ENCODE results near the gene CASP8.
"Not testable (repeated sequence)": the region's sequence is repeated elsewhere in the genome, so short reads cannot be mapped to it uniquely, and the experiment has no call there.

CASP8 gene

GRCh38 chr2:201271917-201272316, 11.6 kb downstream of the CASP8 start:
- no peak for DNase-seq

- DNase-seq, result no peak
Observed at GRCh38 chr2:201273330-201273983, 13.1 kb downstream of the CASP8 start.

- DNase-seq, result no peak
Observed at GRCh38 chr2:201275069-201275468, 14.7 kb downstream of the CASP8 start.

- DNase-seq, result no peak
Observed at GRCh38 chr2:201275990-201276389, 15.7 kb downstream of the CASP8 start.

GRCh38 chr2:201276511-201276910, 16.2 kb downstream of the CASP8 start:
- DNase-seq, result no peak

- DNase-seq, result no peak
Observed at GRCh38 chr2:201279079-201279478, 18.7 kb downstream of the CASP8 start.

GRCh38 chr2:201280191-201281040, 20.1 kb downstream of the CASP8 start:
- DNase-seq, result no peak

GRCh38 chr2:201285499-201285898, 25.2 kb downstream of the CASP8 start:
- no peak for DNase-seq

GRCh38 chr2:201290457-201291148, 30.3 kb downstream of the CASP8 start:
- DNase-seq, result not testable (repeated sequence)

GRCh38 chr2:201298462-201299052, 38.2 kb downstream of the CASP8 start:
- no peak for DNase-seq

GRCh38 chr2:201299929-201300328, 39.6 kb downstream of the CASP8 start:
- DNase-seq, result not testable (repeated sequence)

- no peak for DNase-seq
Observed at GRCh38 chr2:201307876-201308275, 47.5 kb downstream of the CASP8 start.

GRCh38 chr2:201308914-201309313, 48.6 kb downstream of the CASP8 start:
- DNase-seq, result no peak

GRCh38 chr2:201313362-201313761, 53.0 kb downstream of the CASP8 start:
- no peak for DNase-seq

GRCh38 chr2:201319511-201319910, 59.2 kb downstream of the CASP8 start:
- DNase-seq, result no peak

- no peak for DNase-seq
Observed at GRCh38 chr2:201320257-201320656, 59.9 kb downstream of the CASP8 start.

GRCh38 chr2:201320701-201321100, 60.4 kb downstream of the CASP8 start:
- DNase-seq, result no peak

- no peak for DNase-seq
Observed at GRCh38 chr2:201322772-201323171, 62.4 kb downstream of the CASP8 start.

GRCh38 chr2:201327678-201328077, 67.3 kb downstream of the CASP8 start:
- no peak for DNase-seq

- DNase-seq, result no peak
Observed at GRCh38 chr2:201329409-201329808, 69.1 kb downstream of the CASP8 start.

Data from CD4-positive, alpha-beta T cell treated with Interleukin-15 for 1 hour (primary cell).